ENCODE data around the gene PCDHGA11. TPM values are rescaled to one million over a fixed set of nuclear protein-coding genes. Genes with fewer than 3 reads are reported as not detected.

The PCDHGA11 gene
- total and polyA plus RNA-seq, 2 of the 4 experiments (the other 2 are of a cell fraction): 5.4 to 6.9 TPM

DNA sequence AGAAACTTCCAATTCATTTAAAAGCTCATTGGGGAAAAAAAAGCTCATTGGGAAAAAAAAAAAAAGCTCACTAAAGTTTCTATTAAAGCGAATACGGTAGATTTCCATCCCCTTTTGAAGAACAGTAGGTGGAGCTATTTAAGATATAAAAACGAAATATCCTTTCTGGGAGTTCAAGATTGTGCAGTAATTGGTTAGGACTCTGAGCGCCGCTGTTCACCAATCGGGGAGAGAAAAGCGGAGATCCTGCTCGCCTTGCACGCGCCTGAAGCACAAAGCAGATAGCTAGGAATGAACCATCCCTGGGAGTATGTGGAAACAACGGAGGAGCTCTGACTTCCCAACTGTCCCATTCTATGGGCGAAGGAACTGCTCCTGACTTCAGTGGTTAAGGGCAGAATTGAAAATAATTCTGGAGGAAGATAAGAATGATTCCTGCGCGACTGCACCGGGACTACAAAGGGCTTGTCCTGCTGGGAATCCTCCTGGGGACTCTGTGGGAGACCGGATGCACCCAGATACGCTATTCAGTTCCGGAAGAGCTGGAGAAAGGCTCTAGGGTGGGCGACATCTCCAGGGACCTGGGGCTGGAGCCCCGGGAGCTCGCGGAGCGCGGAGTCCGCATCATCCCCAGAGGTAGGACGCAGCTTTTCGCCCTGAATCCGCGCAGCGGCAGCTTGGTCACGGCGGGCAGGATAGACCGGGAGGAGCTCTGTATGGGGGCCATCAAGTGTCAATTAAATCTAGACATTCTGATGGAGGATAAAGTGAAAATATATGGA is 9.7 kb downstream of the PCDHGA11 start, which contains the start of gene PCDHGA12 (continued):
- no peak for TF ChIP-seq RCOR1 (IDR thresholded peaks at IDR 0.05; ENCODE audit: insufficient replicate concordance, low read length)
- TF ChIP-seq SMC3 (IDR thresholded peaks at IDR 0.05; ENCODE audit: low read depth, low read length): peak; percentile 70
- no peak for TF ChIP-seq MAFK (IDR thresholded peaks at IDR 0.05; ENCODE audit: low read depth, low read length)

DNA sequence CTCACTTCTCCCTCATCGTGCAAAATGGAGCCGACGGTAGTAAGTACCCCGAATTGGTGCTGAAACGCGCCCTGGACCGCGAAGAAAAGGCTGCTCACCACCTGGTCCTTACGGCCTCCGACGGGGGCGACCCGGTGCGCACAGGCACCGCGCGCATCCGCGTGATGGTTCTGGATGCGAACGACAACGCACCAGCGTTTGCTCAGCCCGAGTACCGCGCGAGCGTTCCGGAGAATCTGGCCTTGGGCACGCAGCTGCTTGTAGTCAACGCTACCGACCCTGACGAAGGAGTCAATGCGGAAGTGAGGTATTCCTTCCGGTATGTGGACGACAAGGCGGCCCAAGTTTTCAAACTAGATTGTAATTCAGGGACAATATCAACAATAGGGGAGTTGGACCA is 10.4 kb downstream of the PCDHGA11 start:
- no peak for DNase-seq
- Histone ChIP-seq H3K4me1 (ENCODE audit: control insufficient read depth, insufficient read depth, low read length) (no peaks in the 10 kb centered on the region; the same call in 1 of the 2 replicates), H3K4ac (ENCODE audit: low read depth, low read length) (no peak overlapping the region), H2AFZ (replicated peaks; ENCODE audit: low read length, poor library complexity) (peak overlapping the region; percentile 52), H2BK15ac (ENCODE audit: low read depth, low read length) (no peak overlapping the region), H4K91ac (ENCODE audit: insufficient read depth, low read depth, low read length) (no peak overlapping the region; the same call in 1 of the 2 replicates), H3K27me3 (ENCODE audit: control insufficient read depth, insufficient read depth, low read length) (no peaks in the 10 kb centered on the region), H3K56ac (ENCODE audit: extremely low read depth, insufficient read depth, low read length) (no peak overlapping the region), H3K79me1 (ENCODE audit: low read depth in 1 of 2, low read length in 2 of 2) (peaks cover 17 to 22% of the 10 kb centered on the region in 2 experiments; a peak in 3 of 4 replicates), H3K9ac (ENCODE audit: low read depth, low read length) (no peak overlapping the region), H4K5ac (ENCODE audit: low read depth, low read length) (peak overlapping the region; percentile 39), H3K4me2 (ENCODE audit: low read depth, low read length) (peak overlapping the region; percentile 33), H2BK20ac (ENCODE audit: low read depth, low read length) (no peak overlapping the region), H3K9me1 (ENCODE audit: insufficient read depth, low read length) (no peaks in the 10 kb centered on the region), H3K9me3 (ENCODE audit: control insufficient read depth, insufficient read depth, low read length) (peaks cover 36% of the 10 kb centered on the region; the same call in 1 of the 2 replicates), H3K18ac (ENCODE audit: low read depth, low read length) (no peak overlapping the region), H3K14ac (replicated peaks; ENCODE audit: low read depth, low read length) (no peak overlapping the region), H2AK9ac (replicated peaks; ENCODE audit: low read depth, low read length, poor library complexity) (peak overlapping the region; percentile 31), H3K27ac (ENCODE audit: insufficient read depth, low read length) (no peak overlapping the region), H4K20me1 (ENCODE audit: insufficient read depth, low read length) (no peaks in the 10 kb centered on the region), H3K36me3 (ENCODE audit: control insufficient read depth, insufficient read depth, low read length) (peaks cover 18% of the 10 kb centered on the region), H2BK5ac (ENCODE audit: low read depth, low read length, poor library complexity, severe bottlenecking) (no peak overlapping the region), H4K8ac (ENCODE audit: low read depth in 2 of 2, low read length in 2 of 2) (peak overlapping the region in 1 of 2 experiments; percentile 42; a peak in 1 of 4 replicates), H2AK5ac (ENCODE audit: low read depth, low read length) (no peak overlapping the region), H3K23ac (ENCODE audit: low read depth, low read length) (no peak overlapping the region), H2BK120ac (ENCODE audit: low read depth, low read length) (no peak overlapping the region), H3K4me3 (ENCODE audit: insufficient read depth, low read depth, low read length) (peak overlapping the region; percentile 6; the same call in 1 of the 2 replicates)
- ATAC-seq (ENCODE audit: low read depth): no peak
- in situ Hi-C loops (cut with MboI; ENCODE audit: low sequenced_read_pairs) (no loop called here), intact Hi-C loops (cut with micrococcal nuclease) (loop anchor here (2.0 to 5.0 kb wide), 3 partner anchors 46 to 94 kb away; partner anchors contain the start of gene PCDHGC3), dilution Hi-C loops (cut with HindIII; ENCODE audit: low sequenced_read_pairs, unreplicated experiment) (no loop called here)
- 51% methylated on average over 33 of the region's 37 CpGs; no CpG with 5 or more reads in 1 of the 2 experiments for WGBS, 2 experiments (ENCODE audit: extremely low coverage in 2 of 2, insufficient read length in 1 of 2)
- ChIA-PET POLR2A (ENCODE audit: unreplicated experiment) (no interaction called here), CTCF (interaction anchor here (1.5 kb wide), 1 partner anchor 9 kb away, joined by 3 read pairs; no protein-coding TSS in a partner anchor)
- BruUV-seq (replicated peaks): no TSS peak
- no peak for TF ChIP-seq MAFK (IDR thresholded peaks at IDR 0.05; ENCODE audit: low read depth, low read length)
- TF ChIP-seq NFE2L2 (IDR thresholded peaks at IDR 0.05; ENCODE audit: low read depth, low read length): no peak
- TF ChIP-seq, protein P1, sequence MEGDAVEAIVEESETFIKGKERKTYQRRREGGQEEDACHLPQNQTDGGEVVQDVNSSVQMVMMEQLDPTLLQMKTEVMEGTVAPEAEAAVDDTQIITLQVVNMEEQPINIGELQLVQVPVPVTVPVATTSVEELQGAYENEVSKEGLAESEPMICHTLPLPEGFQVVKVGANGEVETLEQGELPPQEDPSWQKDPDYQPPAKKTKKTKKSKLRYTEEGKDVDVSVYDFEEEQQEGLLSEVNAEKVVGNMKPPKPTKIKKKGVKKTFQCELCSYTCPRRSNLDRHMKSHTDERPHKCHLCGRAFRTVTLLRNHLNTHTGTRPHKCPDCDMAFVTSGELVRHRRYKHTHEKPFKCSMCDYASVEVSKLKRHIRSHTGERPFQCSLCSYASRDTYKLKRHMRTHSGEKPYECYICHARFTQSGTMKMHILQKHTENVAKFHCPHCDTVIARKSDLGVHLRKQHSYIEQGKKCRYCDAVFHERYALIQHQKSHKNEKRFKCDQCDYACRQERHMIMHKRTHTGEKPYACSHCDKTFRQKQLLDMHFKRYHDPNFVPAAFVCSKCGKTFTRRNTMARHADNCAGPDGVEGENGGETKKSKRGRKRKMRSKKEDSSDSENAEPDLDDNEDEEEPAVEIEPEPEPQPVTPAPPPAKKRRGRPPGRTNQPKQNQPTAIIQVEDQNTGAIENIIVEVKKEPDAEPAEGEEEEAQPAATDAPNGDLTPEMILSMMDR (conservative IDR thresholded peaks at IDR 0.05; ENCODE audit: low read depth, low read length): no peak
- TF ChIP-seq RFX5 (IDR thresholded peaks at IDR 0.05; ENCODE audit: low read depth, low read length): no peak
- no peak for TF ChIP-seq RAD21 (IDR thresholded peaks at IDR 0.05; ENCODE audit: low read length)
- TF ChIP-seq, protein P2, sequence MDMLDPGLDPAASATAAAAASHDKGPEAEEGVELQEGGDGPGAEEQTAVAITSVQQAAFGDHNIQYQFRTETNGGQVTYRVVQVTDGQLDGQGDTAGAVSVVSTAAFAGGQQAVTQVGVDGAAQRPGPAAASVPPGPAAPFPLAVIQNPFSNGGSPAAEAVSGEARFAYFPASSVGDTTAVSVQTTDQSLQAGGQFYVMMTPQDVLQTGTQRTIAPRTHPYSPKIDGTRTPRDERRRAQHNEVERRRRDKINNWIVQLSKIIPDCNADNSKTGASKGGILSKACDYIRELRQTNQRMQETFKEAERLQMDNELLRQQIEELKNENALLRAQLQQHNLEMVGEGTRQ (IDR thresholded peaks at IDR 0.05; ENCODE audit: low read depth, low read length): no peak
